PC-3 (cell line): ENCODE results near the gene UBE2Q2.

Source experiments
- EZH2 ChIP-seq: fragments of 300-600 bp; sonication (generic); IDR thresholded peaks from one replicate; pipeline ENCODE4 v1.6.1; 2017; ENCODE audit warnings: antibody characterized with exemption, mild to moderate bottlenecking, low read length; ENCODE audit not compliant: unreplicated experiment
- EZH2phosphoT487 ChIP-seq: fragments of 300-600 bp; sonication (generic); IDR thresholded peaks from 2 replicates; pipeline ENCODE4 v1.6.1; 2018; ENCODE audit warnings: mild to moderate bottlenecking, antibody characterized with exemption, low read length, borderline replicate concordance
- TF ChIP-seq, protein P1 (sequence below): fragments of 300-600 bp; sonication (generic); conservative IDR thresholded peaks from 2 replicates; pipeline ENCODE4 v1.5.1; 2017; ENCODE audit warnings: antibody characterized with exemption, low read depth, mild to moderate bottlenecking, low read length

DNA sequence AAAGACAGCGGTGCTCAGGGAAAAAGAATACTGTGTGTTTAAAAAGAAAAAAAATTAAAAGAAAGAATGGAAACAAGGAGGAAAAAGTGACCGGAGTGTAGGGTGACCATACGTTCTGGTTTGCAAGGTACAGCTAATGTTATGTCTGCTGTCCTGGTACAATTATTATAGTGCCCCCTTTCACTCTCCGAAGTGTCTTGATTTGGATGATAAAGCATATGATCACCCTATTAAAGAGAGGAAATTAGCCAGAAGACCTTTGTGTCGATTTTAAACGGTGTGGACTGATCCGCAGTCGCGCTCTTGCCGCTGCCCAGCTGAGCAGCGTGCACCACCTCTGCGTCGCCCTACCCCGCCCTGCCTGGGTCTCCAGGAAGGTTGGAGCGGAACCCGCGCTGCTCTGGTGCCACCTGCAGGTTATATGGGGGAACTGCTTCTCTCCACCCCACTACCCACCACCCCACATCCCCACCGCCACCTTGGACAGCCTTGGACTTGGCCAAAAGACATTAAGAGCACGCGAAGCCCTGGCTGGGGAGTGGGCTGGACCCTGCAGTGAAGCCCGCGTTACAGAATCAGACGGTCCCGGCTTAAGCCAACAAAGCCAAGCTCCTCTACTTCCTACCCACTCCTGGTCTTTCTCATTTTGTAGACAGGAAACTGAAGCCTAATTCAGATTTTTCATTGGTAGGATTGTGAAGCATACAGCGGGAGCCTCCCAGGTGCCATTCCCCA, 41.2 kb upstream of the UBE2Q2 start:
- TF ChIP-seq, protein P1, sequence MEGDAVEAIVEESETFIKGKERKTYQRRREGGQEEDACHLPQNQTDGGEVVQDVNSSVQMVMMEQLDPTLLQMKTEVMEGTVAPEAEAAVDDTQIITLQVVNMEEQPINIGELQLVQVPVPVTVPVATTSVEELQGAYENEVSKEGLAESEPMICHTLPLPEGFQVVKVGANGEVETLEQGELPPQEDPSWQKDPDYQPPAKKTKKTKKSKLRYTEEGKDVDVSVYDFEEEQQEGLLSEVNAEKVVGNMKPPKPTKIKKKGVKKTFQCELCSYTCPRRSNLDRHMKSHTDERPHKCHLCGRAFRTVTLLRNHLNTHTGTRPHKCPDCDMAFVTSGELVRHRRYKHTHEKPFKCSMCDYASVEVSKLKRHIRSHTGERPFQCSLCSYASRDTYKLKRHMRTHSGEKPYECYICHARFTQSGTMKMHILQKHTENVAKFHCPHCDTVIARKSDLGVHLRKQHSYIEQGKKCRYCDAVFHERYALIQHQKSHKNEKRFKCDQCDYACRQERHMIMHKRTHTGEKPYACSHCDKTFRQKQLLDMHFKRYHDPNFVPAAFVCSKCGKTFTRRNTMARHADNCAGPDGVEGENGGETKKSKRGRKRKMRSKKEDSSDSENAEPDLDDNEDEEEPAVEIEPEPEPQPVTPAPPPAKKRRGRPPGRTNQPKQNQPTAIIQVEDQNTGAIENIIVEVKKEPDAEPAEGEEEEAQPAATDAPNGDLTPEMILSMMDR, result peak; percentile 70
- TF ChIP-seq EZH2 (no peak), EZH2phosphoT487 (no peak)
